GM12873 (cell line): ENCODE measurements around the gene ZP4.

Experiments used
- CTCF ChIP-seq: IDR thresholded peaks from 2 replicates; pipeline ENCODE4 v1.5.1; 2012; ENCODE audit warnings: low read depth, mild to moderate bottlenecking, moderate library complexity, low read length, control low read depth; ENCODE audit not compliant: insufficient read depth; ENCODE audit errors: missing control alignments

The ZP4 gene

GRCh38 chr1:237913345-237913744, 22.6 kb upstream of the ZP4 start:
- no peak for TF ChIP-seq CTCF

GRCh38 chr1:237911911-237912310, 21.2 kb upstream of the ZP4 start:
- no peak for TF ChIP-seq CTCF

GRCh38 chr1:237910834-237911233, 20.1 kb upstream of the ZP4 start:
- no peak for TF ChIP-seq CTCF

GRCh38 chr1:237903961-237904360, 13.2 kb upstream of the ZP4 start:
- TF ChIP-seq CTCF = no peak

- no peak for TF ChIP-seq CTCF
Measured at GRCh38 chr1:237902960-237903743, 12.4 kb upstream of the ZP4 start.

- peak; percentile 54 for TF ChIP-seq CTCF
Measured at GRCh38 chr1:237901299-237901934, 10.7 kb upstream of the ZP4 start.

GRCh38 chr1:237895630-237896029, 4.9 kb upstream of the ZP4 start:
- no peak for TF ChIP-seq CTCF
